ENCODE measurements around the gene PAX1. TPM values are rescaled to one million over a fixed set of nuclear protein-coding genes. Genes with fewer than 3 reads are reported as not detected.

Gene PAX1
- total RNA-seq, 3 donors from 2014 or later (not counting 1 experiment from before 2014, with no cell fraction given) = not detected

DNA sequence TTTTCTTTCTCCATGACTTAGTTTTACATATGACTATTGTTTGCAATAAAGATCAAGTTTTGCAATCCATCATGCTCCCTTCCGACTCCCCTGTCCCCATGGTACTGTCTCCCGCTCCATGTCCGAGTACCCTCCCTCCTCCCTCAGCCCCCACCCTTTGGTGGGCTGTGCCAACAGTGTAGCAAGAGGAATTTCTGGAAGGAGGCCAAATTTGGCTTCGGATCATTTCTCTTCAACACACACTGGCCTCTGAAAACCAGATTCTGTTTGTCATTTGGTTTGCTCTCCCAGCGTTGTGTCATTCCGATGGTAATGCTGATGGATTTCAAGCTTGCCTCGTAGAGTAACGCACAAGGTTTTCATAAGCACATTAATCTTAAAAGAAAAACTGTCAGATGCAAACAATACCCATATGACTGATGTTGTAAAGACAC is 22.9 kb upstream of the PAX1 start:
- 92% methylated on average over 8 of the region's 8 CpGs for WGBS (ENCODE audit: insufficient coverage)
- Histone ChIP-seq H3K9me3 (ENCODE audit: control insufficient read depth, insufficient read depth, low read length) (no peaks in the 10 kb centered on the region), H3K36me3 (ENCODE audit: control insufficient read depth, insufficient read depth, low read length) (no peaks in the 10 kb centered on the region), H3K27me3 (ENCODE audit: control insufficient read depth, insufficient read depth, low read length) (no peaks in the 10 kb centered on the region), H3K4me1 (ENCODE audit: control insufficient read depth, insufficient read depth, low read length) (no peaks in the 10 kb centered on the region), H3K4me3 (ENCODE audit: low read length) (no peak overlapping the region), H3K27ac (ENCODE audit: low read length) (no peak overlapping the region)
- Mint-ChIP-seq H3K27me3 (ENCODE audit: low read depth in 2 of 2) (no peaks in the 10 kb centered on the region), H3K9me3 (no peaks in the 10 kb centered on the region), H3K4me1 (no peaks in the 10 kb centered on the region), H3K4me3 (no peak overlapping the region), H3K27ac (no peak overlapping the region), H3K36me3 (no peaks in the 10 kb centered on the region)
- intact Hi-C loops (cut with micrococcal nuclease) = no loop called here
- TF ChIP-seq, protein P1, sequence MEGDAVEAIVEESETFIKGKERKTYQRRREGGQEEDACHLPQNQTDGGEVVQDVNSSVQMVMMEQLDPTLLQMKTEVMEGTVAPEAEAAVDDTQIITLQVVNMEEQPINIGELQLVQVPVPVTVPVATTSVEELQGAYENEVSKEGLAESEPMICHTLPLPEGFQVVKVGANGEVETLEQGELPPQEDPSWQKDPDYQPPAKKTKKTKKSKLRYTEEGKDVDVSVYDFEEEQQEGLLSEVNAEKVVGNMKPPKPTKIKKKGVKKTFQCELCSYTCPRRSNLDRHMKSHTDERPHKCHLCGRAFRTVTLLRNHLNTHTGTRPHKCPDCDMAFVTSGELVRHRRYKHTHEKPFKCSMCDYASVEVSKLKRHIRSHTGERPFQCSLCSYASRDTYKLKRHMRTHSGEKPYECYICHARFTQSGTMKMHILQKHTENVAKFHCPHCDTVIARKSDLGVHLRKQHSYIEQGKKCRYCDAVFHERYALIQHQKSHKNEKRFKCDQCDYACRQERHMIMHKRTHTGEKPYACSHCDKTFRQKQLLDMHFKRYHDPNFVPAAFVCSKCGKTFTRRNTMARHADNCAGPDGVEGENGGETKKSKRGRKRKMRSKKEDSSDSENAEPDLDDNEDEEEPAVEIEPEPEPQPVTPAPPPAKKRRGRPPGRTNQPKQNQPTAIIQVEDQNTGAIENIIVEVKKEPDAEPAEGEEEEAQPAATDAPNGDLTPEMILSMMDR (IDR thresholded peaks at IDR 0.05) = no peak
- ATAC-seq (no peak), DNase-seq (no peak)

DNA sequence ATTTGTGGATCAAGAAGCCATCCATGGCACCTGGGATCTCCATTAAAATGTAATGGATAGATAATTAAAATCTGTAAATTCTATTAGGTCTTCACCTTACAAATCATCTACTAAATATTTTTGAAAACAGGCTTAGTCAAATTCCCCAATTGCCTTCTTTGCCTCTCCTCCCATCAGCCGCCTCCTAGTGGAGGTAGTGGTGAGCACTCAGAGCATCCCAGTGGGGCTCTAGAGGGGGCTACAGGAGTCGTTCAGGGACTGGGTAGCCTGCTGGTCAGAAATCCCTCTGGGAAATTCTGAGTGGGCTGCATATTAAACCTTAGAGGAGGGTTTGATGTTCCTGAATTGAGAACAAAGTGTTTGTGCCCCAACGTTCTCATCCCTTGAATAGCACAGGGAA is 20.8 kb upstream of the PAX1 start:
- intact Hi-C loops (cut with micrococcal nuclease) = no loop called here
- Mint-ChIP-seq H3K27me3 (ENCODE audit: low read depth in 2 of 2) (no peaks in the 10 kb centered on the region), H3K4me3 (no peak overlapping the region), H3K27ac (no peak overlapping the region), H3K36me3 (no peaks in the 10 kb centered on the region), H3K4me1 (no peaks in the 10 kb centered on the region), H3K9me3 (no peaks in the 10 kb centered on the region)
- H3K27ac ChIP-seq (ENCODE audit: low read length) = no peak overlapping the region
- TF ChIP-seq, protein P1 (IDR thresholded peaks at IDR 0.05) = no peak
- H3K4me3 ChIP-seq (ENCODE audit: low read length) = no peak overlapping the region
- ATAC-seq (no peak), DNase-seq (no peak)
- whole genome bisulfite sequencing (ENCODE audit: insufficient coverage) = 30% methylated on average over 3 of the region's 3 CpGs
- H3K27me3 ChIP-seq (ENCODE audit: control insufficient read depth, insufficient read depth, low read length) = no peaks in the 10 kb centered on the region
- no peaks in the 10 kb centered on the region for H3K4me1 ChIP-seq (ENCODE audit: control insufficient read depth, insufficient read depth, low read length)
- H3K36me3 ChIP-seq (ENCODE audit: control insufficient read depth, insufficient read depth, low read length) = no peaks in the 10 kb centered on the region
- H3K9me3 ChIP-seq (ENCODE audit: control insufficient read depth, insufficient read depth, low read length) = no peaks in the 10 kb centered on the region

DNA sequence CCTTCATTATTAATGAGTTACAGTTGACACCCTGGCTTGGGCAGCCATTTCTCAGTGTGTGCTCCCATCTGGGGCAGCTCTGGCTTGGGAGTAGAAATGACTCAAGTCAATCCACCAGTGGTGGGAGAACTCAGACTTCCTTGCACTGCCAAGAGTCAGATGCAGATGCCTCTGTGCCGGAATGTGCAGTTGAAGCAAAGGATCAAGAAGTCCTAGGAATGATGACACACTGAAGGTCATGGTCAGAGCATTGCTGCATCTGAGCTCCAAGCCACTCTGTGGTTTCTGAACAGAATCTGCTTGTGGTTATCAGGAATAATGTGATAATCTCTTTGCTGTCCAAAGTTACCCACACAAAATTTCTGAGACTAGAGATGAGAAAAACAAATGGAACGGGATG is 19.5 kb upstream of the PAX1 start:
- Histone ChIP-seq H3K9me3 (ENCODE audit: control insufficient read depth, insufficient read depth, low read length) (no peaks in the 10 kb centered on the region), H3K4me1 (ENCODE audit: control insufficient read depth, insufficient read depth, low read length) (no peaks in the 10 kb centered on the region), H3K4me3 (ENCODE audit: low read length) (no peak overlapping the region), H3K27ac (ENCODE audit: low read length) (no peak overlapping the region), H3K27me3 (ENCODE audit: control insufficient read depth, insufficient read depth, low read length) (no peaks in the 10 kb centered on the region), H3K36me3 (ENCODE audit: control insufficient read depth, insufficient read depth, low read length) (no peaks in the 10 kb centered on the region)
- TF ChIP-seq, protein P1 (IDR thresholded peaks at IDR 0.05) = no peak
- H3K36me3 Mint-ChIP-seq = no peaks in the 10 kb centered on the region
- ATAC-seq (no peak), DNase-seq (no peak)
- no peaks in the 10 kb centered on the region for H3K9me3 Mint-ChIP-seq
- H3K4me3 Mint-ChIP-seq = no peak overlapping the region
- intact Hi-C loops (cut with micrococcal nuclease) = no loop called here
- WGBS (ENCODE audit: insufficient coverage) = 77% methylated on average over 1 of the region's 2 CpGs
- peaks cover 0 to 2% of the 10 kb centered on the region in 2 donors for H3K27me3 Mint-ChIP-seq (ENCODE audit: low read depth in 2 of 2)
- no peak overlapping the region for H3K27ac Mint-ChIP-seq
- no peaks in the 10 kb centered on the region for H3K4me1 Mint-ChIP-seq

DNA sequence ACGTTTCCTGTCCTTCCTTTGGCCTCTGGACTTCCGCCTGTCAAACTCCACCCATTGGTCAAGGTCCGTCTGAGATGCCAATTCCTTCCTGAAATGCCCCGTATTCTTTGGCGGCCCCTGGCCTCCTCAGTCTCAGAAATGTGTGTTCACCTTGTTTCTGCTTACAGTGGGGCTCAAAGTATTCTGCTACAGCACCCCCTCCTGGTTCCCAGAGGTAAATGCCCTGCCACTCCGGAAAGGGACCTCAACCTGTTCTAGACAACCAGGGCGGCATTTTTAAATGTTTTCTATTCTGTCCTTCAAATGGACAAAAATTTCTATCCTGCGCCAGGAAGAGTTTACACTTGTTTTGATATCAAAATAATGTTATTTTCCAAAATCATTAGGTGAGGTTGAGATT is 12.1 kb upstream of the PAX1 start:
- H3K27ac Mint-ChIP-seq = no peak overlapping the region
- H3K4me3 ChIP-seq (ENCODE audit: low read length) = no peak overlapping the region
- no peaks in the 10 kb centered on the region for H3K36me3 ChIP-seq (ENCODE audit: control insufficient read depth, insufficient read depth, low read length)
- H3K4me1 ChIP-seq (ENCODE audit: control insufficient read depth, insufficient read depth, low read length) = no peaks in the 10 kb centered on the region
- DNase-seq = no peak
- H3K36me3 Mint-ChIP-seq = no peaks in the 10 kb centered on the region
- no peaks in the 10 kb centered on the region for H3K9me3 ChIP-seq (ENCODE audit: control insufficient read depth, insufficient read depth, low read length)
- H3K27me3 Mint-ChIP-seq (ENCODE audit: low read depth in 2 of 2) = peaks cover 9 to 23% of the 10 kb centered on the region in 2 donors
- no peaks in the 10 kb centered on the region for H3K4me1 Mint-ChIP-seq
- peaks cover 2 to 3% of the 10 kb centered on the region in 2 donors for H3K9me3 Mint-ChIP-seq
- intact Hi-C loops (cut with micrococcal nuclease) = no loop called here
- no peak for ATAC-seq
- no peak overlapping the region for H3K4me3 Mint-ChIP-seq
- TF ChIP-seq, protein P1 (IDR thresholded peaks at IDR 0.05) = no peak
- no peak overlapping the region for H3K27ac ChIP-seq (ENCODE audit: low read length)
- 23% methylated on average over 7 of the region's 8 CpGs for WGBS (ENCODE audit: insufficient coverage)
- no peaks in the 10 kb centered on the region for H3K27me3 ChIP-seq (ENCODE audit: control insufficient read depth, insufficient read depth, low read length)

Measured in natural killer cell (primary cell).